ENCODE measurements around the gene GTF3C5. TPM values are rescaled to one million over a fixed set of nuclear protein-coding genes. Genes with fewer than 3 reads are reported as not detected.
A peak's percentile ranks its signal among the peaks of the same experiment; 100 is the strongest.

The GTF3C5 gene
- total RNA-seq, 4 donors from 2014 or later = 48.2 to 55.3 (median 48.9) TPM

GRCh38 chr9:133031130-133031422 is 279 bp downstream of the GTF3C5 start:
- no peak for DNase-seq
- Histone ChIP-seq H3K27me3 (no peaks in the 10 kb centered on the region), H3K4me1 (peaks cover 23 to 58% (median 31%) of the 10 kb centered on the region in 3 donors), H3K36me3 (peaks cover 0 to 8% (median 0%) of the 10 kb centered on the region in 3 donors), H3K27ac (peak overlapping the region; percentile 86 to 95 (median 92)), H3K9me3 (no peaks in the 10 kb centered on the region), H3K4me3 (peak overlapping the region; percentile 56 to 83 (median 77))
- intact Hi-C loops (cut with DNase I) = no loop called here
- TF ChIP-seq POLR2A (IDR thresholded peaks at IDR 0.05) = no peak
- TF ChIP-seq CTCF (IDR thresholded peaks at IDR 0.05) = no peak
- 1% methylated on average over 16 of the region's 16 CpGs for WGBS, 2 donors

- 61 to 66% methylated on average over 10 of the region's 10 CpGs for WGBS, 2 donors
- intact Hi-C loops (cut with DNase I) = no loop called here
- no peaks in the 10 kb centered on the region for H3K9me3 ChIP-seq
- H3K4me1 ChIP-seq = peaks cover 23 to 58% (median 32%) of the 10 kb centered on the region in 3 donors
- peaks cover 0 to 8% (median 0%) of the 10 kb centered on the region in 3 donors for H3K36me3 ChIP-seq
- no peak for TF ChIP-seq CTCF (IDR thresholded peaks at IDR 0.05)
- TF ChIP-seq POLR2A (IDR thresholded peaks at IDR 0.05) = no peak
- H3K27me3 ChIP-seq = no peaks in the 10 kb centered on the region
- H3K27ac ChIP-seq = peak overlapping the region in 3 of 4 donors; percentile 86 to 95 (median 93)
- DNase-seq = no peak
- H3K4me3 ChIP-seq = peak overlapping the region; percentile 56 to 83 (median 77)
These were observed 707 bp downstream of the GTF3C5 start for GRCh38 chr9:133031496-133031911.

GRCh38 chr9:133032171-133032570 is 1.4 kb downstream of the GTF3C5 start:
- H3K4me1 ChIP-seq = peaks cover 23 to 58% (median 32%) of the 10 kb centered on the region in 3 donors
- intact Hi-C loops (cut with DNase I) = no loop called here
- peak overlapping the region in 2 of 4 donors; percentile 80 to 83 for H3K4me3 ChIP-seq
- H3K27me3 ChIP-seq = no peaks in the 10 kb centered on the region
- H3K9me3 ChIP-seq = no peaks in the 10 kb centered on the region
- peaks cover 0 to 11% (median 0%) of the 10 kb centered on the region in 3 donors for H3K36me3 ChIP-seq
- 80 to 82% methylated on average over 10 of the region's 10 CpGs for WGBS, 2 donors
- TF ChIP-seq CTCF (IDR thresholded peaks at IDR 0.05) (no peak), POLR2A (IDR thresholded peaks at IDR 0.05) (no peak)
- DNase-seq = no peak
- H3K27ac ChIP-seq = no peak overlapping the region

- intact Hi-C loops (cut with DNase I) = no loop called here
- Histone ChIP-seq H3K27me3 (no peaks in the 10 kb centered on the region), H3K4me3 (no peak overlapping the region), H3K9me3 (no peaks in the 10 kb centered on the region), H3K4me1 (peaks cover 13 to 44% (median 25%) of the 10 kb centered on the region in 3 donors), H3K36me3 (peaks cover 0 to 26% (median 0%) of the 10 kb centered on the region in 3 donors), H3K27ac (no peak overlapping the region)
- no peak for DNase-seq
- TF ChIP-seq CTCF (IDR thresholded peaks at IDR 0.05) = no peak
- 43 to 68% methylated on average over 6 of the region's 6 CpGs for WGBS, 2 donors
These were observed 4.9 kb downstream of the GTF3C5 start for GRCh38 chr9:133035669-133036068.

- Histone ChIP-seq H3K36me3 (peaks cover 0 to 47% (median 12%) of the 10 kb centered on the region in 3 donors), H3K4me3 (no peak overlapping the region), H3K9me3 (no peaks in the 10 kb centered on the region), H3K4me1 (peaks cover 0 to 26% (median 7%) of the 10 kb centered on the region in 3 donors), H3K27me3 (no peaks in the 10 kb centered on the region), H3K27ac (no peak overlapping the region)
- no peak for TF ChIP-seq POLR2A (IDR thresholded peaks at IDR 0.05)
- no peak for TF ChIP-seq CTCF (IDR thresholded peaks at IDR 0.05)
- no peak for DNase-seq
- 91 to 94% methylated on average over 19 to 25 of the region's 25 CpGs for WGBS, 2 donors
- intact Hi-C loops (cut with DNase I) = no loop called here
These were observed 7.1 kb downstream of the GTF3C5 start for GRCh38 chr9:133037775-133038515.
